Epithelial cell of prostate (primary cell): ENCODE results near the gene RHEX.

ENCODE experiments used
- DNase-seq: peaks from one replicate; pipeline ENCODE4 v3.0.0-alpha.2; 2011; ENCODE audit warnings: low read depth, low spot score
- H3K27ac ChIP-seq: fragments of 450-650 bp; 2 replicates; pipeline ENCODE4 v1.5.1; 2017; ENCODE audit warnings: mild to moderate bottlenecking

Gene RHEX

GRCh38 chr1:206112600-206113301 is 59.8 kb downstream of the RHEX start:
- DNase-seq, result no peak
- H3K27ac ChIP-seq, result no peak overlapping the region

- DNase-seq, result no peak
- no peak overlapping the region for H3K27ac ChIP-seq
Measured at GRCh38 chr1:206114692-206115640, 62.0 kb downstream of the RHEX start.

GRCh38 chr1:206115791-206116190 is 62.8 kb downstream of the RHEX start:
- DNase-seq, result no peak
- no peak overlapping the region for H3K27ac ChIP-seq

- DNase-seq, result no peak
- no peak overlapping the region for H3K27ac ChIP-seq
Measured at GRCh38 chr1:206116191-206116872, 63.4 kb downstream of the RHEX start.

- H3K27ac ChIP-seq, result no peak overlapping the region
- DNase-seq, result no peak
Measured at GRCh38 chr1:206116873-206117150, 63.8 kb downstream of the RHEX start.

GRCh38 chr1:206117151-206117948 is 64.4 kb downstream of the RHEX start, which contains the start of gene AVPR1B:
Gene AVPR1B, minus strand, starts transcription at chr1:206117388. Its CDS starts 498 bp downstream, at chr1:206116890.
- DNase-seq, result no peak
- no peak within 1 kb of the TSS for H3K27ac ChIP-seq

GRCh38 chr1:206120406-206120805 is 67.4 kb downstream of the RHEX start:
- no peak for DNase-seq
- H3K27ac ChIP-seq, result no peak overlapping the region

- no peak overlapping the region for H3K27ac ChIP-seq
- no peak for DNase-seq
Measured at GRCh38 chr1:206121269-206121668, 68.3 kb downstream of the RHEX start.

GRCh38 chr1:206122686-206123085 is 69.7 kb downstream of the RHEX start:
- no peak overlapping the region for H3K27ac ChIP-seq
- no peak for DNase-seq

- DNase-seq, result no peak
- H3K27ac ChIP-seq, result no peak overlapping the region
Measured at GRCh38 chr1:206125346-206125745, 72.4 kb downstream of the RHEX start.

GRCh38 chr1:206127336-206127735 is 74.4 kb downstream of the RHEX start:
- DNase-seq, result no peak

GRCh38 chr1:206128196-206128595 is 75.2 kb downstream of the RHEX start:
- DNase-seq, result no peak

More at GRCh38 chr1:206127336-206127735, 74.4 kb downstream of the RHEX start:
- H3K27ac ChIP-seq, result no peak overlapping the region

GRCh38 chr1:206131037-206131436 is 78.1 kb downstream of the RHEX start:
- DNase-seq, result no peak
- no peak overlapping the region for H3K27ac ChIP-seq

More at GRCh38 chr1:206128196-206128595, 75.2 kb downstream of the RHEX start:
- H3K27ac ChIP-seq, result no peak overlapping the region

- no peak for DNase-seq
- no peak overlapping the region for H3K27ac ChIP-seq
Measured at GRCh38 chr1:206133751-206134415, 80.9 kb downstream of the RHEX start.

GRCh38 chr1:206135248-206135647 is 82.3 kb downstream of the RHEX start:
- no peak overlapping the region for H3K27ac ChIP-seq
- no peak for DNase-seq

- no peak overlapping the region for H3K27ac ChIP-seq
- DNase-seq, result no peak
Measured at GRCh38 chr1:206136241-206136640, 83.3 kb downstream of the RHEX start.

GRCh38 chr1:206142011-206142410 is 89.0 kb downstream of the RHEX start:
- no peak overlapping the region for H3K27ac ChIP-seq
- DNase-seq, result no peak

GRCh38 chr1:206142770-206143169 is 89.8 kb downstream of the RHEX start:
- no peak overlapping the region for H3K27ac ChIP-seq
- DNase-seq, result no peak

GRCh38 chr1:206143537-206144172 is 90.7 kb downstream of the RHEX start:
- no peak overlapping the region for H3K27ac ChIP-seq
- no peak for DNase-seq
